Stimulated activated CD8-positive, alpha-beta memory T cell treated with anti-CD3 and anti-CD28 coated beads, Interleukin-7, amount 100 ng/mL, for 1 hour (primary cell): ENCODE data around the gene PODXL2.

ENCODE experiments used
- DNase-seq, 2 donors: peaks; one replicate each; pipeline ENCODE4 v3.0.0-alpha.2; 2020; ENCODE audit warnings: low read depth in 2 of 2

PODXL2 gene

GRCh38 chr3:127709320-127710060 lies 80.5 kb downstream of the PODXL2 start:
- DNase-seq: no peak

GRCh38 chr3:127710155-127710941 lies 81.4 kb downstream of the PODXL2 start:
- DNase-seq: no peak

GRCh38 chr3:127711021-127711695 lies 82.2 kb downstream of the PODXL2 start:
- DNase-seq: no peak

GRCh38 chr3:127711896-127712295 lies 82.9 kb downstream of the PODXL2 start:
- DNase-seq: no peak

GRCh38 chr3:127712461-127712860 lies 83.5 kb downstream of the PODXL2 start:
- no peak for DNase-seq

GRCh38 chr3:127712881-127713771 lies 84.1 kb downstream of the PODXL2 start:
- DNase-seq: no peak

GRCh38 chr3:127714125-127714571 lies 85.2 kb downstream of the PODXL2 start:
- DNase-seq: no peak

- DNase-seq: no peak
Observed at GRCh38 chr3:127714866-127715265, 85.9 kb downstream of the PODXL2 start.

- DNase-seq: no peak
Observed at GRCh38 chr3:127715532-127715931, 86.5 kb downstream of the PODXL2 start.

GRCh38 chr3:127716384-127716783 lies 87.4 kb downstream of the PODXL2 start:
- no peak for DNase-seq

- no peak for DNase-seq
Observed at GRCh38 chr3:127717357-127718244, 88.6 kb downstream of the PODXL2 start.

- no peak for DNase-seq
Observed at GRCh38 chr3:127718245-127718915, 89.4 kb downstream of the PODXL2 start.

GRCh38 chr3:127718916-127719290 lies 89.9 kb downstream of the PODXL2 start:
- DNase-seq: no peak

GRCh38 chr3:127719369-127719768 lies 90.4 kb downstream of the PODXL2 start:
- no peak for DNase-seq

GRCh38 chr3:127720161-127720823 lies 91.3 kb downstream of the PODXL2 start:
- DNase-seq: no peak

- no peak for DNase-seq
Observed at GRCh38 chr3:127720985-127721935, 92.3 kb downstream of the PODXL2 start.

- DNase-seq: no peak
Observed at GRCh38 chr3:127722091-127722784, 93.3 kb downstream of the PODXL2 start.
